Globus pallidus (tissue), 1 donor: Measurements from ENCODE around the gene RASAL1.

Source experiments
- DNase-seq: peaks from one replicate; pipeline ENCODE4 v3.0.0-alpha.2; 2015; ENCODE audit warnings: low spot score

The RASAL1 gene

DNA sequence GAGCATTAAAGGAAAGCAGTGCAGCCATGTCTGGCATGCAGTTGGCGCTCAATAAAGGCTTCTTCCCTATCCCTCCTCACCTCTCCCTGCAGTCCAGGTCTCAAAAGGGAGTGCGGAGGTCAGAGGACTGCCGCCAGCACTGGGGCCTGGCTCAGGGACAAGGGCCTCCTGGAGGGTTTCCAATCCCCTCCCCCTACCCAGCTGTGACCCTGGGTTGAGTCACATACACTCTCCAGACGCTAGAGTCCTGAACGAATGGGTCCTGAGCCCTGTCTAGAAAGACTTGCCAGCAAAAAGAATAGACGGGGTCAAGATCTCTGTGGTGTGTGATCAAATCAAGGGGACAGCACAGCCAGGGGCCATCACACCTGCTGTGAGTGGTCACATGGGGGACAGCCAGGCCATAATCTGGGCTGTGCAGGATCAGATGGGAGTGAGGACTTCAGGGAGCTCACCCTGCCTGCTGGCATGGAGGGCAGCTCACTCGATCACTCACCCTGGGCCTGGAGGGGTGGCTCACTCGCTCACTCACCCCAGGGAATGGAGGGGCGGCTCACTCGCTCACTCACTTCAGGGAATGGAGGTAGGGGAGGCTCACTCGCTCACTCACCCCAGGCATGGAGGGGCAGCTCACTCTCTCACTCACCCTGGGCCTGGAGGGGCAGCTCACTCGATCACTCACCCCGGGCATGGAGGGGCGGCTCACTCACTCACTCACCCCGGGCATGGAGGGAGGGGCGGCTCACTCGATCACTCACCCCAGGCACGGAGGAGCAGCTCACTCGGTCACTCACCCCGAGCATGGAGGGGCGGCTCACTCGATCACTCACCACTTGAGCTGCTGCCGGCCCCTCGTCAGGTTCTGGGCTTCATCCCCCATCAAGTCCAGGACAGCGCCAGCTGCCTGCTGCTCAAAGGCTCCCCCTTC is 26.8 kb upstream of the RASAL1 start:
- no peak for DNase-seq

DNA sequence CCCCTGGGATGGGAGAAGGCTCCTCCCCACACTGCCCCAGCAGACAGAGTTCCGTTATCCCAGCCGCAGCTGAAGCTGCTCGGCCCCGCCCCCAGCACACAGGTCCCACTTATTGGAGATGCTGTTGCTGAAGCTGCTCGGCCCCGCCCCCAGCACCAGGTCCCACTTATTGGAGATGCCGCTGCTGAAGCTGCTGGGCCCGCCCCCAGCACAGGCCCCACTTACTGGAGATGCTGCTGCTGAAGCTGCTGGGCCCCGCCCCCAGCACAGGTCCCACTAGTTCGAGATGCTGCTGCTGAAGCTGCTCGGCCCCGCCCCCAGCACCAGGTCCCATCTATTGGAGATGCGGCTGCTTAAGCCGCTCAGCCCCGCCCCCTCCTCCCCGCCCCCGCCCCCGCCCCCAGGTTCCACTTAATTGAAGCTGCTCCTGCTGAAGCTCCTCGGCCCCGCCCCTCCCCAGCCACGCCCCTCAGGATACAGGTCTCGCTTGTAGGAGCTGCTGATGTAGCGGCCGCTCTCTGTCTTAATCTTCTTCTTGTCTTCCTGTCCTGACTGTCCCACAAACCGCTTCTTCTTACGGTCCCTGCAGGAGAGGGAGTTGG is 26.0 kb upstream of the RASAL1 start:
- DNase-seq: no peak

DNA sequence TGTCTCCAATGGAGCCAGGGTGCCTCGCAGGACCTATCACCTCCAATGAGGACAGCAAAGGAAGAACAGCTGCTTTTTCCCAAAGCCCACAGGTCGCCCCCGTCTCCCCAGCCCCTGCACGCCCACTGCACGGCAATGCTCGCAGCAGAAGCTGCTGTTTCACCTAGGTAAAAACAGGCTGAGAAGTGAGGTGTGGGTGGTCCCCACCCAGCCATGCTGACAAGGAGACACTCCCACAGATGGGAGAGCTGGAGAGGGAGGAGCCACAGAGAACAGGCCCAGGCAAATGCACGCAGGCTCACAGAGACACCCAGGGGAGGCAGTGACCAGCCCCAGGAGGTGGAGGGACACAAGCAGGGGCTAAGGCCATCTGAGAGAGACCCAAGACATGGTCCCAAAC is 24.4 kb upstream of the RASAL1 start:
- DNase-seq: no peak

DNA sequence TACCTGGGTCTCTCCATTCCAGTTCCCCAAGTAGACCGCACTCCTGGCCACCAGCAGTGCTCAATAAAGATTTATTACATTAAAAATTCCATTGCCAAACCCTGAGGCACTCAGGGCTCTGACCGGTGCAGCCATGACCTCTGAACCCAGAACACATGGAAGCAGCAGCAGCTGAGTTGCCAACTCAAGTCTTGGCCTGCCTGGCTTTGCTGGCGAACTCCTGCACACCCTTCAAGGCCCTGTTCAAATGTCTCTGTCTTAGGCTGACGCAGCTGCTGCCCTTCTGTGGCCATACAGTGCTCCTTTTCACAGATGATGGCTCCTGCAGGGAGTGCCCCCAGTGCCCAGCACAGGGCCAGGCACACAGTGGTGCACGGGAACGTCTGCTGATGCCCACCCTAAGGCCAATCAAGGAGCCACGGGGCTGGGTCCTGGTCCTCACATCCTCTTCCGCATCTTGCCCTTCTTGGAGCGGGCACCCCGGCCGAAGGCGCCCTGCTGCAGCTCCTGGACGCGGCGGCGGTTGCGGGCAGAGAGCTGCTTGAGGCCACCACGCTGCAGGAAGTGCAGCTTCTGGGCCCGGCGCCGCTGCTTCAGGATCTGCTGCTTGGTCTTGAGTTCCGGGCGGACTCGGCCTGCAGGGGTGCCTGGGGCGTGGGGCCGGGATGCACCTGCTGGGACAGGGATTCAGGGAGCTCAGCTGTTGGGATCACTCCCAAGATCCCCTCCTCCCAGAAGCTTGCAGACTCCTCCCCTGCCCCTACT is 23.1 kb upstream of the RASAL1 start:
- DNase-seq: no peak

DNA sequence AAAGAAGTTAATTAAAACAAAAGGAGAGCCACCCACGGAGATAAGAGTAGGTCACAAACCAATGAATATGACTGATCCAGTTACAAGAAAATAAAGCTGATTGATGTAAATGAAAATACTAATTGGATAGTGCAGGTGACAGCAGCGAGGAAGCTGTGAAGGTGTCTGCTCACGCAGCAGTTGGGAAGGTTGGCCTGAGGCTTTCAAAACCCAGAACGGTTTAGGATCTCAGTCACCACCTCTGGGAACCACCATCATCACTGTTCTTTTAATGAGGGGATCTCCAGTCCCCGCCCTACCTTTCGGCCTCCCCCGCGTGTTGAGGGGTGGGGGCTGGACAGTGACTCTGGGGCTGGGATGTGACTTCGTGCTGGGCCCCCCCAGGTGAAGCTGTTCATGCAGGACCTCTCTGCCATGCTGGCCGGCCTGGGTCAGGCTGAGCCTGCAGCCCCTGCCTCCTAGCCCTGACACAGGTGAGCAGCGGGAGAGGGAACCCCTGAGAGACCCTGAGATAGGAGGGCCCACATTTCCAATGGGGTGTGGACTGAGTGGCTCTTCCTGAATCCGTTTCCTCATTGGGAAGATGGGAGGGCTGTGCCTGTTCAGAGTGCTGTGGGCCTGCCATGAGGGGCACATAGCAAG is 21.8 kb upstream of the RASAL1 start:
- no peak for DNase-seq

DNA sequence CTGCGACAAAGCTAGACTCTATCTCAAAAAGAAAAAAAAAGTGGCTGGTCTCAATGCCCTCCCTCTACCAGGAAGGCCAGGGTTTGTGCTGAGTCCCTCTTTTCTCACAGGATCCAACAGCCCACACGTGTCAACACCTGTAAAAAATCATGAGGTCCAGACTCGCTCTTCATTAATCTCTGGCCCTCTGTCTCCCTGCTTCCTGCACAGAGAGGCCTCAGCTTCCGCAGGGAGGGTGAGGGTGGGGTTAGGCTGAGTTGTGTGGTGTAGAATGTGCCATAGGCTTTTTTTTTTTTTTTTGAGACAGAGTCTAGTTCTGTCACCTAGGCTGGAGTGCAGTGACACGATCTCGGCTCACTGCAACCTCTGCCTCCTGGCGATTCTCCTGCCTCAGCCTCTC is 20.1 kb upstream of the RASAL1 start:
- DNase-seq: no peak

DNA sequence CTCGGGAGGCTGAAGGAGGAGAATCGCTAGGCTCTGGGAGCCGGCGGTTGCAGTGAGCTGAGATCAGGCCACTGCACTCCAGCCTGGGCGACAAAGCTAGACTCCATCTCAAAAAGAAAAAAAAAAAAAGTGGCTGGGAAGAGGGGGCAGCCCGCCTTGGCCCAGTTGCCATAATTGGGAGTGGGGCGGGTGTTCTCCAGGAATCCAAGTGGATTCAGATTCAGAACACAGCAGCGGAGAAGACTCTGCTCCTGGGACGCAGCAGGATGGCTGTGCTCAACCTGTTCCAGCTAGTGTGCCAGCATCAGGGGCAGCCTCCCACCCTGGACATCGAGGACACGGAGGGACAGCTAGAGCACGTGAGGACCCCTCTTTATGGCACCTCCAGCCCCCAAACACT is 19.5 kb upstream of the RASAL1 start:
- DNase-seq: no peak

DNA sequence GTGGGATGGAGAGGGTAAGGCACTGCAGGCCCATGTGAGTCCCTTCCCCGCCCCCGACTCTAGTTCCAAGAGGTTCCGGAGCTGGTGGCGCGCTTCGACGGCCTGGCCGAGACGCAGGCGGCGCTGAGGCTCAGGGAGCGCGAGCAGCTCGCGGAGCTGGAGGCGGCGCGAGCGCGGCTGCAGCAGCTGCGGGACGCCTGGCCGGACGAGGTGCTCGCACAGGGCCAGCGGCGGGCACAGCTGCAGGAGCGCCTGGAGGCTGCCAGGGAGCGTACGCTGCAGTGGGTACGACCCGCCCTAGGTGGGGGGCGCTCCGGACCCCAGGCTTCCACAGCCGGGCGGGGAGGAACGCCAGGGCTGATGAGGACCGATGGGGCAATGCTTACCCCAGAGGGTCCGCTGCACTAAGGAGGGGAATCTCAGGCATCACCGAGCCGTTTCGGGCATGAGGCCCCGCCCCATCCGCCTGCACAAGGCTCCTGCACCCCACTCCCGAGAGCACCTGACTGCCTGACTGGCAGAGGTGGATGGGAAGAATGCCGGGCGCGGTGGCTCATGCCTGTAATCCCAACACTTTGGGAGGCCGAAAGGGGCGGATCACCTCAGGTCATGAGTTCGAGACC is 18.9 kb upstream of the RASAL1 start:
- no peak for DNase-seq

DNA sequence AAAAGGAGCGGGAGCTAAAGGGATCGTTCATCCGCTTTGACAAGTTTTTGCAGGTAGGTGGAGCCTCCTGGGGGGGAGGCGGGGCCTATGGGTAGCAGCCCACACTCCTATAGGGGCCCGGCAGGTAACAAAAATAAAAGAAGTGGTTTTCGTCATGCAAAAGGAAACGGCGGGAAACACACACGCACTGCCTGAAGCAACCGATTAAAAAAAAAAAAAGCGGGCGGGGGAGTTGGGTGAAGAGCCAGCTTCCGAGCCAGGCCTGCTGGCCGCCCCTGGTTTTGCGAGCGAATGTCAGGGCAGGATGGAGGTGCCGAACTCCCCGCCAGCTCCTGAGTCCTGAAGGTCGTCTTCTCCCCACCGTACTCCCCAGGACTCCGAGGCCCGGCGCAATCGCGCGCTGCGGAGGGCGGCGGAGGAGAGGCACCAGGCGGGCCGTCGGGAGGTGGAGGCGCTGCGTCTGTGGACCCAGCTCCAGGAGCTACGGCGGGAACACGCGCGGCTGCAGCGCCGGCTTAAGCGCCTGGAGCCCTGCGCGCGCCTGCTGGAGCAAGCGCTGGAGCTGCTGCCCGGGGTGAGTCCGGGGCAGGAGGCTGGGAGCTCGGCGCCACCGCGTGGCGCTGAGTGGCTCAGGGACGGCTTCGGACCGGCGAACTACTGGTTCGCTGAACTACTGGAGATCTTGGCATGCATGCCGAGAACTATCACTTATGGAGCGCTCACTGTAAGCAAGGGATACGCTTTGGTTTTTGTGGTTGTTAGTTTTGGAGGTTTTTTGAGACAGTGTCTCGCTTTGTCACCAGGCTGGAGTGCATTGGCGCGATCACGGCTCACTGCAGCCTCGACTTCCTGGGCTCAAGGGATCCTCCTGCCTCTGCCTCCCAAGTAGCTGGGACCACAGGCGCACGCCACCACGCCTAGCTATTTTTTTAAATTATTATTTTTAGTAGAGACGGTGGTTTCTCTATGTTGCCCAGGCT is 17.6 kb upstream of the RASAL1 start:
- peak; percentile 83 for DNase-seq

DNA sequence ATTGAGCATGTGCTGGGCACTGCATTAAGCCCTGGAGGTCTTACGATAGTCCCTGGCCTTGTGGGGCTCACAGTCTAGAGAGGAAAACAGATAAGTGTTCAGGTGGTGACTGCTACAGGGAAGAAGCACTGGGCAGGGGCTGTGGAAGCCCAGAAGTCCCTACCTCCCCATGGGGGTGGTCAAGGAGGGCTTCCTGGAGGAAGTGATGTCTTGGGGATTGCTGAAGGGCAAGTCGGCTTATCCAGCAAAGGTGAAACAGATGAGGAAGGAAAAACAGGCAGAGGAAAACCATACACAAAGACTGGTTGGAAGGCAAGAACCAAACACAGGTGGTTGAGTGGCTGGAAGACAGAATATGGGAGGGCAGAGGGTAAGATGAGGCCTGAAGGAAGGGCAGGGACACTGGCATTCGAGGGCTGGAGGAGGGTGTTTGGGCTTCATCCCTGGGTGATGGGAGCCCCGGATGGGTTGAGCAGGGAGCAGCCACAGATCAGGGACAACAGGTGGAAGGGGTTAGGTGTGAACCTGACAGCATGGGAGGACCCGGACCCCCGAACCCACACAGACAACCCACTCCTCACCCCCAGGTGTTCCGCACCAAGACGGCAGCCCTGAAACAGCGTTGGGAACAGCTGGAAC is 16.8 kb upstream of the RASAL1 start:
- DNase-seq: no peak

DNA sequence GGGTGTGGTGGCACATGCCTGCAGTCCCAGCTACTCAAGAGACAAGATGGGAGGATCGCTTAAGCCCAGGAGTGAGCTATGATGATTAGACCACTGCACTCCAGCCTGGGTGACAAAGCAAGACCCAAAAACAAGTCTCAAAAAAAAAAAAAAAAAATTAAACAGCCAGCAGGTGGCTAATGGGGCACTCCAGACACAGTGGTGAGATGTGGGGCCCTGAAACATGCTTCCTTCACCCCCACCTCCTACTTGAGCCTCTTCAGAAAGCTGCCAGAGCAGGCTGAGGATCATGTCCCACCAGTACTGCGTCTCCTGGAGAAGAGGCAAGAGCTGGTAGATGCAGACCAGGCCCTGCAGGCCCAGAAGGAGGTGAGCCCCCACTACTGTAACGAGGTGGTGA is 16.1 kb upstream of the RASAL1 start:
- no peak for DNase-seq

DNA sequence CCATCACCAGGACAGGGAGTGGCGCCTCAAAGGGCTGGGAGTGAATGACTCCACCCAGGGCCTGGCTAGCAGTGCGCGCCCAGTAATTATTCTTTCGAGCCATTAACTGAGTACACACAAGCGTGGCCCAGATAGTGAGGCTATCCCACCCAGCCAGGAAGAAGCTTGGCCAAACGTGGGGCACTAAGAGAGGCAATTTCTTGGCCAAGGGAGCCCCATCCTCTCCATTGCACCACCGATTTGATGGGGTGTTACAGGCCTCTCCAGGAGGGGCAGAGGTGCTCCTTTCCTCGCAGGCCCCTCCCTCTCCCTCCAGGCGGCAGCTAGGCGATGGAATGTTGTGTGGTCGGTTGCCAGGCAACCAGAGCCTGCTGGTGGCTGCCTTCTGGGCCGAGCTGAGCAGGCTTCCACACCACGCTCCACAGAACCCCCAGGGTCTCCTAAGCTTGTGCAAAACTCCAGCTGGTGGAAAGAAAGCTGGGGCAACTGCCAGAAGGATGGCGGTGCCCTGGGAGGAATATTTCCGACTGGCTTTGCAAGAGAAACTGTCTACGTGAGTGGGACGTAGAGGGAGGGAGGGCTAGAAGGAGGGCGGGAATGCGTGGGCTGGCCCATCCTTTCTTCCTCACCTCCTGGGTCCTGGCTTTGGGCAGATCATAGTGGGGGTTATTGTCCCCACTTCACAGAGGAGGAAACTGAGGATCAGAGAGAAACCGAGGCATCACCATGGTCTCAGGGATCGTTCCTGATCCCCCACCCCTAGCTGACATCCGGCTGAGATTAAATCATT is 14.0 kb upstream of the RASAL1 start, which contains the start of gene CFAP73:
Gene CFAP73 (plus strand): TSS at position 364 of the 790 bp plus-strand sequence. CDS start 134 bp downstream, at position 498.
- DNase-seq: peak; percentile 66

DNA sequence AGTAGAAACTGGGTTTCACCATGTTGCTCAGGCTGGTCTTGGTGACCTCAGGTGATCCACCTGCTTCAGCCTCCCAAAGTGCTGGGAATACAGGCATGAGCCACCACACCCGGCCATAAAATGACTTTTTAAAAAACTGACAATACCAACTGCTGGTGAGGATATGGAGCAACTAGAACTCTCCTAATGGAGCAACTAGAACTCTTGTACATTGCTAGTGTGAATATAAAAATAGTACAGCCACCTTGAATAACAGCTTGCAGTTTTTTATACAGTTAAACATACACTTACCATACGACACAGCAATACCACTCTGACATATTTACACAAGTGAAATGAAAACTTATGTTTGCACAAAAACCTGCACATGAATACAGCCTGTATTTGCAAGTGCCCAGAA is 11.4 kb upstream of the RASAL1 start:
- DNase-seq: no peak

DNA sequence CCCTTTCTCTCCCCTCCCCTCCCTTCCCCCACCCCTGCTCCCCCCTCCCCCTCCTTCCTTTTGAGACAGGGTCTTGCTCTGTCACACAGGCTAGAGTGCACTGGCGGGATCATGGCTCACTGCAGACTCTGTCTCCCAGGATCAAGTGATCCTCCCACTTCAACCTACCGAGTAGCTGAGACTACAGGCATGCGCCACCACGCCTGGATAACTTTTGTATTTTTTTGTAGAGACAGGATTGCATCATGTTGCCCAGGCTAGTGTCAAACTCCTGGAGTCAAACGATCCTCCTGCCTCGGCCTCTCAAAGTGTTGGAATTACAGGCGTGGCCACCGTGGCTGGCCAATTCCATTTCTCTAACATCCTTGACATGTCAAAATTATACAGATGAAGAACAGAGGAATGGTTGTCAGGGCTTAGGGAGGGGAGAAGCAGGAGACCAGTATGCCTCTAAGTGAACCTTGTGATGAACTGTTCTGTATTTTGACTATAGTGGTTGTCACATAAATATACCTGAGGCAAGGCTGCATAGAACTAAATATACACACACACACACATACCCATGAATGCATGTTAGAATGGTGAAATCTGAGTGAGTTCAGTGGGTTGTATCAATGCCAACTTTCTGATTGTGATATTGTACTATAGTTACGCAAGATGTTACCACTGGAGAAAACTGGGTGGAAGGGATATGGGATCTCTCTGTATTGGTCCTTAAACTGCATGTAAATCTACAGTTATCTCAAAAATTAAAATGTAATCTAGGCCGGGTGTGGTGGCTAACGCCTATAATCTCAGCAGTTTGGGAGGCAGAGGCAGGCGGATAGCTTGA is 10.4 kb upstream of the RASAL1 start:
- DNase-seq: no peak

DNA sequence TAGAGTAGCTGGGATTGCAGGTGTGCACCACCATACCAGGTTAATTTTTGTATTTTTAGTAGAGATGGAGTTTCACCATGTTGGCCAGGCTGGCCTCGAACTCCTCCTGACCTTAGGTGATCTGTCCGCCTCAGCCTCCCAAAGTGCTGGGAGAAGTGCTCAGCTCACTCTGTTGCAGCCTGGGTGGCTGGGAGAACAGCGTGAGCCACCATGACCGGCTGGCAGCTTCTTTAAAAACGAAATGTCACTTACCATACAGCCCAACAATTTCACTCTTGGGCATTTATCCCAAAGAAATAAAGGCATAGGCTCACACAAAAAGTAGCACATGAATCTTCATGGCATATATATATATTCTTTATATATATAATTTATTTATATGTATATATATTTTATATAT is 9.2 kb upstream of the RASAL1 start:
- DNase-seq: no peak

DNA sequence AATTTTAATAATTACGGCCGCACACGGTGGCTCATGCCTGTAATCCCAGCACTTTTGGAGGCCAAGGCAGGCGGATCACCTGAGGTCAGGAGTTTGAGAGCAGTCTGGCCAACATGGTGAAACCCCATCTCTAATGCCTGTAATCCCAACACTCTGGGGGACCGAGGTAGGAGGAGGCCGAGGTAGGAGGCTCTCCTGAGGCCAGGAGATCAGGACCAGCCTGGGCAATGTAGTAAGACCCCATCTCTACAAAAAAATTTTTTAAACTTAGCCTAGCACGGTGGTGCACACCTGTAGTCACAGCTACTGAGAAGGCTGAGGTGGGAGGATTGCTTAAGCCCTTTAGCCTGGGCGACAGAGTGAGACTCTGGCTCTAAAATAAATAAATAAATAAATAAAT is 8.4 kb upstream of the RASAL1 start:
- DNase-seq: no peak

DNA sequence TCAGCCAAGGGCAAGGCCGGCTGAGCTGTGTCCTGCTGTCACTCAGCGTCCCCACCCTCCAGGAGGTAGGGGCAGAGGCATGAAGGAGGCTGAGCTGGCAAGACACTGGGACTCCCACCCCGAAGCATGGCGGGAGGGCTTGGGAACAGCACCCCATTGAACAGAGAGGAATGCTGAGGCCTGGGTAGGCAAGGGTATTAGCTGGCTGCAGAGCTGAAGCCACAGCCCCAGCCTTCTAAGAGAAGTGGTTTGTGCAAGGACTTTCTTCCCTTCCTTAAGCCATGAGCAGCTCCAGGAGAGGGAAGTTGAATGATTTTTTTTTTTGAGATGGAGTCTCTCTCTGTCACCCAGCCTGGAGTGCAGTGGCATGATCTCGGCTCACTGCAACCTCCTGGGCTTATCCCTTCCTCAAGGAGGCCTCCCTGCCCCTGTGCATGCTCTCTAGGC is 7.3 kb upstream of the RASAL1 start:
- DNase-seq: peak; percentile 55
